ENCODE data around the gene ANXA2. TPM values are rescaled to one million over a fixed set of nuclear protein-coding genes. Genes with fewer than 3 reads are reported as not detected.

Gene ANXA2
- polyA plus RNA-seq, 1 donor (not counting 4 experiments of a cell fraction or from before 2014, with no cell fraction given) = 11,017 TPM

DNA sequence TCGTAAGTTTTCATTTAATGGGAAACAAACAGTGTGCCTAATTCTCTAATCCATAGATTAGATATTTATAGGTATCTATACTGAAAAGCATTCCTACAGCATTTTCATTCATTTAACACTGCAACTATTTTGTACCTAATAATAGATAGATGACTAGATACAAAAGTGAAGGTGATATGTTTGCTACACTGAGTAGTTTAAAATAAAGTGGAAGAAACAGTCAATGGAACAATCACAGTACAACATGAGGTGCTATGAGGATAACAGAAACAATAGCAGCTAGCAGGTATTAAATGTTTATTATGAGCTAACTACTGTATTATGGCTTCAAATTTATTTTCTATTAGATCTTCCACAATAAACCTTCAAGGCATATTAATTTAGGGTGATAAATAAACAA, 31.1 kb upstream of the ANXA2 start:
- TF ChIP-seq, protein P1, sequence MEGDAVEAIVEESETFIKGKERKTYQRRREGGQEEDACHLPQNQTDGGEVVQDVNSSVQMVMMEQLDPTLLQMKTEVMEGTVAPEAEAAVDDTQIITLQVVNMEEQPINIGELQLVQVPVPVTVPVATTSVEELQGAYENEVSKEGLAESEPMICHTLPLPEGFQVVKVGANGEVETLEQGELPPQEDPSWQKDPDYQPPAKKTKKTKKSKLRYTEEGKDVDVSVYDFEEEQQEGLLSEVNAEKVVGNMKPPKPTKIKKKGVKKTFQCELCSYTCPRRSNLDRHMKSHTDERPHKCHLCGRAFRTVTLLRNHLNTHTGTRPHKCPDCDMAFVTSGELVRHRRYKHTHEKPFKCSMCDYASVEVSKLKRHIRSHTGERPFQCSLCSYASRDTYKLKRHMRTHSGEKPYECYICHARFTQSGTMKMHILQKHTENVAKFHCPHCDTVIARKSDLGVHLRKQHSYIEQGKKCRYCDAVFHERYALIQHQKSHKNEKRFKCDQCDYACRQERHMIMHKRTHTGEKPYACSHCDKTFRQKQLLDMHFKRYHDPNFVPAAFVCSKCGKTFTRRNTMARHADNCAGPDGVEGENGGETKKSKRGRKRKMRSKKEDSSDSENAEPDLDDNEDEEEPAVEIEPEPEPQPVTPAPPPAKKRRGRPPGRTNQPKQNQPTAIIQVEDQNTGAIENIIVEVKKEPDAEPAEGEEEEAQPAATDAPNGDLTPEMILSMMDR (optimal IDR thresholded peaks at IDR 0.05 in 1 of 3, IDR thresholded peaks at IDR 0.05 in 1 of 3, conservative IDR thresholded peaks at IDR 0.05 in 1 of 3; ENCODE audit: extremely low read depth in 1 of 3, insufficient read depth in 2 of 3, low read length in 3 of 3) = no peak
- no peak for TF ChIP-seq EZH2 (IDR thresholded peaks at IDR 0.05; ENCODE audit: low read length)
- Histone ChIP-seq H3K9me1 (ENCODE audit: control insufficient read depth, extremely low read depth, insufficient read depth, low read length) (no peaks in the 10 kb centered on the region), H3K79me2 (ENCODE audit: control insufficient read depth, insufficient read depth, low read length) (peaks cover 5% of the 10 kb centered on the region), H3K4me2 (ENCODE audit: control insufficient read depth, extremely low read depth, insufficient read depth, low read depth, low read length) (no peak overlapping the region), H4K20me1 (ENCODE audit: control insufficient read depth, extremely low read depth, insufficient read depth, low read length) (no peaks in the 10 kb centered on the region), H3K4me3 (ENCODE audit: control insufficient read depth in 2 of 3, extremely low read depth in 1 of 3, insufficient read depth in 2 of 3, low read depth in 1 of 3, low read length in 3 of 3) (no peak overlapping the region), H3K27me3 (ENCODE audit: control insufficient read depth, extremely low read depth, insufficient read depth, low read length) (no peaks in the 10 kb centered on the region), H3K4me1 (ENCODE audit: control insufficient read depth, extremely low read depth, insufficient read depth, low read length) (peaks cover 20% of the 10 kb centered on the region), H3K27ac (ENCODE audit: control insufficient read depth, insufficient read depth, low read length) (no peak overlapping the region), H3K9ac (ENCODE audit: control insufficient read depth, extremely low read depth, insufficient read depth, low read length) (no peak overlapping the region), H3K36me3 (ENCODE audit: control insufficient read depth in 2 of 2, extremely low read depth in 1 of 2, insufficient read depth in 2 of 2, low read length in 2 of 2) (peaks cover 3 to 11% of the 10 kb centered on the region in 2 experiments), H3K9me3 (ENCODE audit: control insufficient read depth, low read depth, low read length) (no peaks in the 10 kb centered on the region), H2AFZ (ENCODE audit: control insufficient read depth, low read length) (no peak overlapping the region)
- dilution Hi-C loops (cut with MboI; ENCODE audit: extremely low pct_ligation_motif_present, low sequenced_read_pairs) = no loop called here
- DNase-seq (ENCODE audit: low read depth, low spot score) (no peak), FAIRE-seq (no peak)

DNA sequence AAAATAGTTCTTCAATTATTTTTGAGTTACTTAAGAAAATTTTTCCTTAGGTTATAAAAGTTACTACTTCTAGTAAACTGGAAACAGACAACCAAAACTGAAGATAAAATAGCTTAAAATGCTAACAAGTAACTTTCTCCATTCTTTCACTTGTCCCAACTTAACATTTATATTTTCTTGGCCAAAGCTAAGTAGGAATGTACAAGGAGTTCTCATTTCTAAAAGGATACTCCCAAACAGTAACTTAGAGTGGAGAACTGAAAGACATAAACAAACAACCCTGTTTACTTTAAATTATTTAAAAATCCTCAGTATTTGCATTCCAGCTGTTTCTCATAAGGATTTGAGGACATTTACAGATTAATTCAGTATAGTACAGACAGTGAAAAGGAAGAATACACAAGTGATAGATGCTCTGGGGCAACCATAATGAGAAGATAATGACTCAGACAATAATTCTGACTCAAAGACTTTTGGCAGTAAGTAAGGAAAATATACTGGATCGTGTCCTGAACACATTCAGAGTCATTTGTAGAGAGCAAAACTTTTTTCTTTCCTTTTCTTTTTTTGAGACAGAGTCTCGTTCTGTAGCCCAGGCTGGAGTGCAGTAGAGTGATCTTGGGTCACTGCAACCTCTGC, 29.2 kb upstream of the ANXA2 start:
- Histone ChIP-seq H3K27me3 (ENCODE audit: control insufficient read depth, extremely low read depth, insufficient read depth, low read length) (no peaks in the 10 kb centered on the region), H3K4me2 (ENCODE audit: control insufficient read depth, extremely low read depth, insufficient read depth, low read depth, low read length) (peak overlapping the region; percentile 30), H2AFZ (ENCODE audit: control insufficient read depth, low read length) (no peak overlapping the region), H3K9me1 (ENCODE audit: control insufficient read depth, extremely low read depth, insufficient read depth, low read length) (no peaks in the 10 kb centered on the region), H3K36me3 (ENCODE audit: control insufficient read depth in 2 of 2, extremely low read depth in 1 of 2, insufficient read depth in 2 of 2, low read length in 2 of 2) (peaks cover 3 to 11% of the 10 kb centered on the region in 2 experiments), H3K4me3 (ENCODE audit: control insufficient read depth in 2 of 3, extremely low read depth in 1 of 3, insufficient read depth in 2 of 3, low read depth in 1 of 3, low read length in 3 of 3) (no peak overlapping the region), H3K79me2 (ENCODE audit: control insufficient read depth, insufficient read depth, low read length) (peaks cover 5% of the 10 kb centered on the region), H3K9me3 (ENCODE audit: control insufficient read depth, low read depth, low read length) (no peaks in the 10 kb centered on the region), H3K9ac (ENCODE audit: control insufficient read depth, extremely low read depth, insufficient read depth, low read length) (no peak overlapping the region), H3K4me1 (ENCODE audit: control insufficient read depth, extremely low read depth, insufficient read depth, low read length) (peaks cover 39% of the 10 kb centered on the region), H4K20me1 (ENCODE audit: control insufficient read depth, extremely low read depth, insufficient read depth, low read length) (no peaks in the 10 kb centered on the region), H3K27ac (ENCODE audit: control insufficient read depth, insufficient read depth, low read length) (peak overlapping the region; percentile 17)
- DNase-seq (ENCODE audit: low read depth, low spot score) (no peak), FAIRE-seq (peak; percentile 29)
- dilution Hi-C loops (cut with MboI; ENCODE audit: extremely low pct_ligation_motif_present, low sequenced_read_pairs) = no loop called here
- TF ChIP-seq, protein P1 (optimal IDR thresholded peaks at IDR 0.05 in 1 of 3, IDR thresholded peaks at IDR 0.05 in 1 of 3, conservative IDR thresholded peaks at IDR 0.05 in 1 of 3; ENCODE audit: extremely low read depth in 1 of 3, insufficient read depth in 2 of 3, low read length in 3 of 3) = no peak
- TF ChIP-seq EZH2 (IDR thresholded peaks at IDR 0.05; ENCODE audit: low read length) = no peak
